ENCODE results near the gene PCBP4.

PCBP4 gene

GRCh38 chr3:51940648-51941462 lies 26.4 kb downstream of the PCBP4 start:
- Histone ChIP-seq H3K4me3 (ENCODE audit: low read length) (peak overlapping the region; percentile 86), H3K36me3 (ENCODE audit: control insufficient read depth, insufficient read depth, low read length, severe bottlenecking) (peaks cover 54% of the 10 kb centered on the region), H3K4me1 (ENCODE audit: control insufficient read depth, insufficient read depth, low read length) (peaks cover 36% of the 10 kb centered on the region), H3K27me3 (replicated peaks; ENCODE audit: control insufficient read depth, insufficient read depth, low read length) (no peaks in the 10 kb centered on the region), H3K9me3 (ENCODE audit: control insufficient read depth, low read length) (no peaks in the 10 kb centered on the region), H3K9ac (ENCODE audit: low read length) (peak overlapping the region; percentile 89)
- DNase-seq (ENCODE audit: low read depth) = peak; percentile 73

GRCh38 chr3:51938780-51939425 lies 28.4 kb downstream of the PCBP4 start:
- Histone ChIP-seq H3K9me3 (ENCODE audit: control insufficient read depth, low read length) (no peaks in the 10 kb centered on the region), H3K36me3 (ENCODE audit: control insufficient read depth, insufficient read depth, low read length, severe bottlenecking) (peaks cover 59% of the 10 kb centered on the region)
- DNase-seq (ENCODE audit: low read depth) = no peak

GRCh38 chr3:51937611-51938450 lies 29.4 kb downstream of the PCBP4 start:
- H3K9ac ChIP-seq (ENCODE audit: low read length) = no peak overlapping the region
- no peak for DNase-seq (ENCODE audit: low read depth)
- no peak overlapping the region for H3K4me3 ChIP-seq (ENCODE audit: low read length)
- no peaks in the 10 kb centered on the region for H3K27me3 ChIP-seq (replicated peaks; ENCODE audit: control insufficient read depth, insufficient read depth, low read length)
- H3K36me3 ChIP-seq (ENCODE audit: control insufficient read depth, insufficient read depth, low read length, severe bottlenecking) = peaks cover 70% of the 10 kb centered on the region
- peaks cover 28% of the 10 kb centered on the region for H3K4me1 ChIP-seq (ENCODE audit: control insufficient read depth, insufficient read depth, low read length)
- H3K9me3 ChIP-seq (ENCODE audit: control insufficient read depth, low read length) = no peaks in the 10 kb centered on the region

More at GRCh38 chr3:51938780-51939425, 28.4 kb downstream of the PCBP4 start:
- H3K27me3 ChIP-seq (replicated peaks; ENCODE audit: control insufficient read depth, insufficient read depth, low read length) = no peaks in the 10 kb centered on the region
- peaks cover 36% of the 10 kb centered on the region for H3K4me1 ChIP-seq (ENCODE audit: control insufficient read depth, insufficient read depth, low read length)
- H3K9ac ChIP-seq (ENCODE audit: low read length) = no peak overlapping the region
- peak overlapping the region; percentile 48 for H3K4me3 ChIP-seq (ENCODE audit: low read length)

- H3K36me3 ChIP-seq (ENCODE audit: control insufficient read depth, insufficient read depth, low read length, severe bottlenecking) = peaks cover 75% of the 10 kb centered on the region
- peaks cover 21% of the 10 kb centered on the region for H3K4me1 ChIP-seq (ENCODE audit: control insufficient read depth, insufficient read depth, low read length)
- no peaks in the 10 kb centered on the region for H3K27me3 ChIP-seq (replicated peaks; ENCODE audit: control insufficient read depth, insufficient read depth, low read length)
- H3K4me3 ChIP-seq (ENCODE audit: low read length) = no peak overlapping the region
- no peaks in the 10 kb centered on the region for H3K9me3 ChIP-seq (ENCODE audit: control insufficient read depth, low read length)
- H3K9ac ChIP-seq (ENCODE audit: low read length) = no peak overlapping the region
- no peak for DNase-seq (ENCODE audit: low read depth)
These were observed 30.2 kb downstream of the PCBP4 start for GRCh38 chr3:51937014-51937413.

- Histone ChIP-seq H3K4me1 (ENCODE audit: control insufficient read depth, insufficient read depth, low read length) (peaks cover 21% of the 10 kb centered on the region), H3K27me3 (replicated peaks; ENCODE audit: control insufficient read depth, insufficient read depth, low read length) (no peaks in the 10 kb centered on the region), H3K9ac (ENCODE audit: low read length) (no peak overlapping the region), H3K36me3 (ENCODE audit: control insufficient read depth, insufficient read depth, low read length, severe bottlenecking) (peaks cover 81% of the 10 kb centered on the region), H3K9me3 (ENCODE audit: control insufficient read depth, low read length) (no peaks in the 10 kb centered on the region), H3K4me3 (ENCODE audit: low read length) (no peak overlapping the region)
- DNase-seq (ENCODE audit: low read depth) = no peak
These were observed 31.1 kb downstream of the PCBP4 start for GRCh38 chr3:51935886-51936755.

- Histone ChIP-seq H3K36me3 (ENCODE audit: control insufficient read depth, insufficient read depth, low read length, severe bottlenecking) (peaks cover 90% of the 10 kb centered on the region), H3K27me3 (replicated peaks; ENCODE audit: control insufficient read depth, insufficient read depth, low read length) (no peaks in the 10 kb centered on the region), H3K9ac (ENCODE audit: low read length) (no peak overlapping the region), H3K4me1 (ENCODE audit: control insufficient read depth, insufficient read depth, low read length) (peaks cover 15% of the 10 kb centered on the region), H3K9me3 (ENCODE audit: control insufficient read depth, low read length) (no peaks in the 10 kb centered on the region), H3K4me3 (ENCODE audit: low read length) (no peak overlapping the region)
- no peak for DNase-seq (ENCODE audit: low read depth)
These were observed 32.0 kb downstream of the PCBP4 start for GRCh38 chr3:51934991-51935885.

- no peak overlapping the region for H3K9ac ChIP-seq (ENCODE audit: low read length)
- no peaks in the 10 kb centered on the region for H3K9me3 ChIP-seq (ENCODE audit: control insufficient read depth, low read length)
- no peak for DNase-seq (ENCODE audit: low read depth)
- peaks cover 6% of the 10 kb centered on the region for H3K4me1 ChIP-seq (ENCODE audit: control insufficient read depth, insufficient read depth, low read length)
- H3K27me3 ChIP-seq (replicated peaks; ENCODE audit: control insufficient read depth, insufficient read depth, low read length) = no peaks in the 10 kb centered on the region
- H3K36me3 ChIP-seq (ENCODE audit: control insufficient read depth, insufficient read depth, low read length, severe bottlenecking) = peaks cover 88% of the 10 kb centered on the region
- H3K4me3 ChIP-seq (ENCODE audit: low read length) = no peak overlapping the region
These were observed 33.0 kb downstream of the PCBP4 start for GRCh38 chr3:51934139-51934850.

- H3K9ac ChIP-seq (ENCODE audit: low read length) = no peak overlapping the region
- H3K4me3 ChIP-seq (ENCODE audit: low read length) = no peak overlapping the region
- no peaks in the 10 kb centered on the region for H3K4me1 ChIP-seq (ENCODE audit: control insufficient read depth, insufficient read depth, low read length)
- peaks cover 81% of the 10 kb centered on the region for H3K36me3 ChIP-seq (ENCODE audit: control insufficient read depth, insufficient read depth, low read length, severe bottlenecking)
- DNase-seq (ENCODE audit: low read depth) = no peak
- H3K9me3 ChIP-seq (ENCODE audit: control insufficient read depth, low read length) = no peaks in the 10 kb centered on the region
- no peaks in the 10 kb centered on the region for H3K27me3 ChIP-seq (replicated peaks; ENCODE audit: control insufficient read depth, insufficient read depth, low read length)
These were observed 33.6 kb downstream of the PCBP4 start for GRCh38 chr3:51933471-51934138.
